Ishikawa (cell line): ENCODE measurements around the gene OR4C3.
A peak's percentile ranks its signal among the peaks of the same experiment; 100 is the strongest.
"Not testable (repeated sequence)": the region's sequence is repeated elsewhere in the genome, so short reads cannot be mapped to it uniquely, and the experiment has no call there.

ENCODE experiments used
- CEBPB ChIP-seq: IDR thresholded peaks from 2 replicates; pipeline ENCODE4 v1.6.1; 2012
- CREB1 ChIP-seq: IDR thresholded peaks from 2 replicates; pipeline ENCODE4 v1.6.1; 2012; ENCODE audit warnings: low read depth
- EGR1 ChIP-seq: IDR thresholded peaks from 2 replicates; pipeline ENCODE4 v1.6.1; 2012
- EP300 ChIP-seq: IDR thresholded peaks from 2 replicates; pipeline ENCODE4 v1.6.1; 2012; ENCODE audit warnings: borderline replicate concordance
- FOXM1 ChIP-seq: IDR thresholded peaks from 2 replicates; pipeline ENCODE4 v1.6.1; 2012; ENCODE audit warnings: low read depth, borderline replicate concordance
- MAX ChIP-seq: IDR thresholded peaks from 2 replicates; pipeline ENCODE4 v1.6.1; 2012
- NFIC ChIP-seq: IDR thresholded peaks from 2 replicates; pipeline ENCODE4 v1.6.1; 2012
- RAD21 ChIP-seq: IDR thresholded peaks from 2 replicates; pipeline ENCODE4 v1.6.1; 2012; ENCODE audit warnings: low read depth
- REST ChIP-seq: IDR thresholded peaks from 2 replicates; pipeline ENCODE4 v1.6.1; 2012; ENCODE audit warnings: low read depth, mild to moderate bottlenecking
- TAF1 ChIP-seq: IDR thresholded peaks from 2 replicates; pipeline ENCODE4 v1.6.1; 2012; ENCODE audit warnings: low read depth, mild to moderate bottlenecking
- TCF12 ChIP-seq: IDR thresholded peaks from 2 replicates; pipeline ENCODE4 v1.6.1; 2012; ENCODE audit warnings: low read depth
- TEAD4 ChIP-seq: IDR thresholded peaks from 2 replicates; pipeline ENCODE4 v1.6.1; 2012
- USF1 ChIP-seq: IDR thresholded peaks from 2 replicates; pipeline ENCODE4 v1.6.1; 2012
- YY1 ChIP-seq: IDR thresholded peaks from 2 replicates; pipeline ENCODE4 v1.6.1; 2012; ENCODE audit warnings: low read depth
- ZBTB7A ChIP-seq: IDR thresholded peaks from 2 replicates; pipeline ENCODE4 v1.6.1; 2012; ENCODE audit warnings: low read depth

OR4C3 gene

DNA sequence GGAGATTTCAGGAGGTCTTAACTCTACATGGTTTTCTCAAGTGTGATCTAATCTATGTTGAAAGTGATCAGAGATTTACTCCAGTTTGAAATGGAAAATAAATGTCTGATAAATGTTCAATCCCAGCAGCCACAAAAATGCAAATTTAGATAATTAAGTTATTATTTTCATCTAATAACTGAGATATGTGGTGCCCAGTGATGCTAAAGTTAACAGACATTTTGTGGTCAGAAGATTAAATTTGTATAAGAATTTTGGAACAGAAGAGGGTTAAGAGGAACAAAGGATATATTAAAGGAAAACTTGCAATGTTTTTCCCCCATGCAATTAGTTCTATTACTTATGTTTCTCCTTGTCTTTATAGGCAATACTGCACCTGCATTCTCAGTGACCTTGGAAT lies at the start of gene OR4C3:
Gene OR4C3, plus strand, starts transcription at position 301 of the 400 bp plus-strand sequence. CDS start 102 bp downstream, outside the sequence.
- TF ChIP-seq TCF12, NFIC, YY1: not testable (repeated sequence)

GRCh38 chr11:48305923-48306322 lies 18.8 kb upstream of the OR4C3 start, which contains the start of gene OR4S1:
Gene OR4S1, plus strand, starts transcription at chr11:48306223. Its CDS starts 0 bp downstream, at chr11:48306223.
- no peak for TF ChIP-seq MAX
- no peak for TF ChIP-seq TEAD4
- TF ChIP-seq USF1: no peak
- no peak for TF ChIP-seq ZBTB7A
- TF ChIP-seq CREB1: no peak
- no peak for TF ChIP-seq TAF1
- TF ChIP-seq FOXM1: no peak
- no peak for TF ChIP-seq NFIC
- TF ChIP-seq EP300: no peak
- no peak for TF ChIP-seq TCF12
- no peak for TF ChIP-seq REST

DNA sequence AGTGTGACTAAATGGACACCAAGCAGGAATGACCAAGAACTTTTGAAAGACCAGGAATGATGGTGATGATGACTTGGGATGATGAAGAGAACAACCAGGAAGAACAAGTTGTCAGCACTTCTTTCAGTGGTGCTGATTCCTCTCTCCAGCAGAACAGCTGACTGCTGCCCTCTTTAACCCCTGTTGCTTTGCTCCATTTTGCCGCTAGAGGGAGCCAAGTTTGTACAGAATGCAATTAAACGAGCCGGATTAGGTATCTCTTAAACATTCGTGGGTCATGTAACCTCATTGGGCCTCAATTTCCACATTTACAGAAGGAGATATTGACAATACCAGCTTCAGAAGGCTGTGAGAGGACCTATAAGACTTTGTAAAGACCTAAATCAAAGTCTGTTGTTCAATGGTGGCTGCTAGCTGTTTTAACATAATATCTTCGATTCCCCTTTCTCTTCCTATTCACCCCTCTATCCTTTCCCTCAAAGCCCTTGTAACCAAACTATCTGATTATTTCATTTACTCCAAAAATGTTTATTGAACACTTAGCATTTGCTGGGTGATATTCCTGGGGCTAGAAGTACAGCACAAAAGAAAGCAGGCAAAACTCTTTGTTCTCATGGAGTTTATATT lies 16.8 kb upstream of the OR4C3 start:
- TF ChIP-seq NFIC: no peak
- TF ChIP-seq CREB1: no peak
- TF ChIP-seq MAX: no peak
- no peak for TF ChIP-seq EGR1
- no peak for TF ChIP-seq FOXM1
- TF ChIP-seq RAD21: peak; percentile 89

- TF ChIP-seq FOXM1 (no peak), EGR1 (no peak), TAF1 (no peak), YY1 (no peak), REST (no peak), NFIC (no peak), MAX (no peak), TCF12 (no peak), CEBPB (no peak), TEAD4 (no peak), CREB1 (no peak), USF1 (no peak), ZBTB7A (no peak), RAD21 (no peak), EP300 (no peak)
These were observed 16.7 kb downstream of the OR4C3 start for GRCh38 chr11:48341466-48341865.

- TF ChIP-seq REST: no peak
- TF ChIP-seq YY1: no peak
- TF ChIP-seq NFIC: no peak
- no peak for TF ChIP-seq CREB1
- no peak for TF ChIP-seq USF1
- TF ChIP-seq RAD21: no peak
- no peak for TF ChIP-seq TEAD4
- no peak for TF ChIP-seq TCF12
- no peak for TF ChIP-seq EGR1
- no peak for TF ChIP-seq ZBTB7A
These were observed 29.3 kb downstream of the OR4C3 start for GRCh38 chr11:48354013-48354412.
